Stomach (tissue), 9 donors: ENCODE data around the gene TGFB1I1. TPM values are rescaled to one million over a fixed set of nuclear protein-coding genes. Genes with fewer than 3 reads are reported as not detected.

Source experiments
- DNase-seq, 2 donors: peaks; one replicate each; pipeline versions ENCODE4 v3.0.0 to v3.0.0-alpha.2; 2013 to 2019
- H3K27ac ChIP-seq, 5 donors: fragments of 200-600 bp in 4 of 5; sonication (generic) in 4 of 5; one replicate each; pipeline ENCODE4 v1.5.1; 2013 to 2019; ENCODE audit warnings: mild to moderate bottlenecking in 1 of 5, moderate library complexity in 1 of 5
- H3K27me3 ChIP-seq, 3 donors: fragments of 200-600 bp; sonication (generic); one replicate each; pipeline ENCODE4 v1.5.1; 2017 to 2019; ENCODE audit warnings: mixed run types in 1 of 3
- H3K36me3 ChIP-seq, 4 donors: fragments of 200-600 bp; sonication (generic); 1 replicate in 3 of 4; 2 replicates in 1 of 4; pipeline ENCODE4 v1.5.1; 2016 to 2019
- H3K4me1 ChIP-seq, 4 donors: fragments of 200-600 bp; sonication (generic); one replicate each; pipeline ENCODE4 v1.5.1; 2016 to 2019
- H3K4me3 ChIP-seq, 4 donors: fragments of 200-600 bp; sonication (generic) in 3 of 4; one replicate each; pipeline ENCODE4 v1.5.1; 2016 to 2019; ENCODE audit warnings: mild to moderate bottlenecking in 1 of 4
- H3K9me3 ChIP-seq, 4 donors: fragments of 200-600 bp; sonication (generic); one replicate each; pipeline ENCODE4 v1.5.1; 2016 to 2019
- EP300 ChIP-seq: sonication (generic); formaldehyde crosslinking; IDR thresholded peaks from one replicate; pipeline ENCODE4 v1.6.1; 2017; ENCODE audit warnings: antibody characterized with exemption
- POLR2A ChIP-seq, 4 donors: fragments of 450-650 bp; IDR thresholded peaks; one replicate each; pipeline ENCODE4 v1.6.1; 2016; ENCODE audit warnings: antibody characterized with exemption in 4 of 4, control low read depth in 2 of 4, mild to moderate bottlenecking in 1 of 4, moderate library complexity in 1 of 4
- POLR2AphosphoS5 ChIP-seq, 3 donors: sonication (generic); formaldehyde crosslinking; IDR thresholded peaks; one replicate each; pipeline ENCODE4 v1.6.1; 2016; ENCODE audit warnings: antibody characterized with exemption in 3 of 3
- WGBS, 5 donors: extraction: QIAGEN DNeasy Blood & Tissue Kit in 3 of 5; methylation state at CpG; one replicate each; pipeline versions ENCODE4 v1.1.5 to v1.1.7; 2013 to 2018; 5-methylcytosine and 5-hydroxymethylcytosine counted together
- intact Hi-C: fragments of 100-400 bp; cut with DNase I; formaldehyde crosslinking; loops from one replicate; pipeline ENCODE4 v1.15.1; 2023; ENCODE audit warnings: low total_unique reads
- polyA plus RNA-seq, 3 donors: library from polyadenylated mRNA; stranded (reverse); fragments of 200-250 nt; gene quantifications; one replicate each; pipeline ENCODE4 v1.2.3, GENCODE V29; 2013
- total RNA-seq, 5 donors: library from RNA; depleted of rRNA; stranded (reverse); fragments of >200 nt; gene quantifications; one replicate each; pipeline versions ENCODE4 v1.1.0 to v1.2.3, GENCODE V29; 2014 to 2016
- TF ChIP-seq, protein P1 (sequence below), 7 experiments: fragments of 450-650 bp in 4 of 7; fragments of 200-600 bp in 3 of 7; sonication (generic) in 3 of 7; IDR thresholded peaks; one replicate each; pipeline ENCODE4 v1.5.1; 2016 to 2019; ENCODE audit warnings: antibody characterized with exemption in 7 of 7, control low read depth in 2 of 7, mild to moderate bottlenecking in 1 of 7
- donor health status: healthy with polysubstance abuse.
- donor health status: Bipolar disorder and iron deficiency.
- donor health status: healthy.

TGFB1I1 gene
- total and polyA plus RNA-seq, 8 donors, result 36.0 to 84.0 (median 49.2) TPM

DNA sequence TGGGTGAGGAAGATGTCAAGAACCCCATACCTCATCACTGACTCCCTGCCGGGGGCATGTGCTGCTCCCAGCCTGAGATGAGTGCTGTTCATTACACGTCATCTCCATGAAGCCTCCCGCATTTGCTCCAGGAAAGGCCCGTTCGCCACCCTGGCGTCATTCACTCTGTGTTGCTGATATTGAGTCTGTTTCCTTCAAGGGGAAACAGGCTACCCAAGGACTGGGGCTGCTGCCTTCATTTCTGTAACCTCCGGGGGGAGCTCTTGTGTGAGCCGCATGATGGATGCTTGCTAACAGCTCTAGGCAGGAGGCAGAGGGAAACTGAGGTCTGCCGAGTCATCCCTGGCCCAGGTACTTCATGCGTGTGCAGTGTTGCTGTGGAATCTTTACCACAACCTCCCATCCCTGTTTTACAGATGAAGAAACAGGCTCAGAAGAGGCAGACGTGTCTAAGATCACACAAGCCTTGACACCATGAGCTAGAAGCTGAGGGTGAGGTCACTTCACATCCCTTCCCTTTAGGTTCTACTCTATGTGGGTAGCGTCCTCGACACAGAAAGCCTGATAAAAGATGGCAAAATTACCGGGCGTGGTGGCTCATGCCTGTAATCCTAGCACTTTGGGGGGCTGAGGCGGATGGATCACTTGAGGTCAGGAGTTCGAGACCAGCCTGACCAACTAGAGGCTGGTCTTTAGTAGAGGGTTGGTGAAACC lies 16.2 kb upstream of the TGFB1I1 start:
- TF ChIP-seq EP300 (no peak), POLR2A (IDR thresholded peaks at IDR 0.05) (no peak)
- TF ChIP-seq, protein P1, sequence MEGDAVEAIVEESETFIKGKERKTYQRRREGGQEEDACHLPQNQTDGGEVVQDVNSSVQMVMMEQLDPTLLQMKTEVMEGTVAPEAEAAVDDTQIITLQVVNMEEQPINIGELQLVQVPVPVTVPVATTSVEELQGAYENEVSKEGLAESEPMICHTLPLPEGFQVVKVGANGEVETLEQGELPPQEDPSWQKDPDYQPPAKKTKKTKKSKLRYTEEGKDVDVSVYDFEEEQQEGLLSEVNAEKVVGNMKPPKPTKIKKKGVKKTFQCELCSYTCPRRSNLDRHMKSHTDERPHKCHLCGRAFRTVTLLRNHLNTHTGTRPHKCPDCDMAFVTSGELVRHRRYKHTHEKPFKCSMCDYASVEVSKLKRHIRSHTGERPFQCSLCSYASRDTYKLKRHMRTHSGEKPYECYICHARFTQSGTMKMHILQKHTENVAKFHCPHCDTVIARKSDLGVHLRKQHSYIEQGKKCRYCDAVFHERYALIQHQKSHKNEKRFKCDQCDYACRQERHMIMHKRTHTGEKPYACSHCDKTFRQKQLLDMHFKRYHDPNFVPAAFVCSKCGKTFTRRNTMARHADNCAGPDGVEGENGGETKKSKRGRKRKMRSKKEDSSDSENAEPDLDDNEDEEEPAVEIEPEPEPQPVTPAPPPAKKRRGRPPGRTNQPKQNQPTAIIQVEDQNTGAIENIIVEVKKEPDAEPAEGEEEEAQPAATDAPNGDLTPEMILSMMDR (IDR thresholded peaks at IDR 0.05), result no peak
- intact Hi-C loops, result loop anchor here (10.0 kb wide), 1 partner anchor 271 kb away; the partner anchor contains the start of gene FUS
- H3K4me1 ChIP-seq, result peaks cover 70 to 82% (median 76%) of the 10 kb centered on the region in 4 donors
- no peaks in the 10 kb centered on the region for H3K36me3 ChIP-seq
- H3K27me3 ChIP-seq, result no peaks in the 10 kb centered on the region
- peak overlapping the region in 1 of 5 donors; percentile 16 for H3K27ac ChIP-seq
- 66 to 75% (median 71%) methylated on average over 17 of the region's 17 CpGs for WGBS, 5 donors
- no peak for DNase-seq
- H3K4me3 ChIP-seq, result peak overlapping the region in 1 of 4 donors; percentile 14
- H3K9me3 ChIP-seq, result no peaks in the 10 kb centered on the region

DNA sequence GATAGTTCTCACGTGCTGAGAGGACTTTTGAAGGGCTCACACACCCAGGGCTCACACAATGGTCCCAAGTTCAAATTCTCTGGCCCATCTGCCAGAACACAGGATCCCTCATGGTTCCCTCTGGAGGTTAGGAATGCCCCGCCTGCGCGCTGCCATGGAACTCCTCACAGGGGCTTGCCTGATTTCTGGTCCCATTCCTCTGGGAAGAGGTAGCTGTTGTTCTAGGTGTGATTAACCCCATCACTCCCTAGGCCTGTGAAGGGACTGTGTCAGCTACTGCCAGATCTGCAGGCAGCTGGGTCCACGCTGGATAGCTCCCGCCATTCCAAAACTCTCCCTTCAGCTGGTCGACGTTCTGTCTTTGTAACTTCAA lies 15.0 kb upstream of the TGFB1I1 start:
- intact Hi-C loops, result loop anchor here (10.0 kb wide), 1 partner anchor 272 kb away; the partner anchor contains the start of gene FUS
- no peaks in the 10 kb centered on the region for H3K27me3 ChIP-seq
- peak overlapping the region in 2 of 5 donors; percentile 100 for H3K27ac ChIP-seq
- peaks cover 64 to 84% (median 72%) of the 10 kb centered on the region in 4 donors for H3K4me1 ChIP-seq
- DNase-seq, result no peak
- WGBS, 5 donors, result 77 to 85% (median 79%) methylated on average over 8 of the region's 8 CpGs
- no peak for TF ChIP-seq POLR2AphosphoS5 (IDR thresholded peaks at IDR 0.05)
- no peak for TF ChIP-seq EP300
- no peak for TF ChIP-seq POLR2A (IDR thresholded peaks at IDR 0.05)
- TF ChIP-seq, protein P1 (IDR thresholded peaks at IDR 0.05), result no peak
- H3K9me3 ChIP-seq, result no peaks in the 10 kb centered on the region
- H3K4me3 ChIP-seq, result peak overlapping the region in 2 of 4 donors; percentile 83 to 89
- H3K36me3 ChIP-seq, result peaks cover 3 to 7% (median 4%) of the 10 kb centered on the region in 4 donors

DNA sequence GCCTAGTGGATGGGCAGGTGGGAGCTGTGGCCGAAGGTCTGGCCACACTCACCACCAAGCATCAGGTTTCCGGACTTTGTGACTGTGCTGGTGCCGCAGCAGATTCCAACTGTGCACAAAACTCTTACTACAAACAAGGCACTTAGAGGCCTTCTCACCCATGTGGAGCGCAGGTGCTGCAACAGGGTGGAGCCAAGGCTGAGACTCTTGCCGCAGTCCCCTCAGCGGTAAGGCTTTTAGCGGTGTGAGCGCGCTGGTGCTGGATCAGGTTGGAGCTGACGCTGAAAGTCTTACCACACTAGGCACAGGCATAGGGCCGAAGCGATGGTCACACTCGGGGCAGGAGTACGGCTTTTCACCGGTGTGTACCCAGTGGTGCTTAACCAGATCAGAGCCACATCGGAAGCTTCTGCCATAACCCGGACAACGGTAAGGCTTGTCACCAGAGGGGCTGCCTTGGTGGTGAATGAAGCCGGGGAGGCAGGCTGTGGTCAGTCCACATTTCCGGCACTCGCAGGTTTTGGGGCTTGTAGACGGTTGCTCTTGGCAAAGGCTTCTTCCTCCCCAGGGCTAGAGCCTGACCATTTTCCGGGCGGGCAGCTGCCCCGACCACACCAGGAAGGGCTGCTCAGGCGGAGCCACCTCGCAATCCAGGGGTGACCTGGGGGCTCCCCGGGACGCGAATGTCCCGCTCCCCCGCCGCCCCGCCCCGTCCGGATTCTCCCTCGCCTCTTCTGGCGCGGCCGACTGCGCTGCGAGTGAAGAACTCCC lies 13.7 kb upstream of the TGFB1I1 start:
- H3K27me3 ChIP-seq, result no peaks in the 10 kb centered on the region
- TF ChIP-seq, protein P1 (IDR thresholded peaks at IDR 0.05), result peak in 1 of 7 experiments; percentile 14
- TF ChIP-seq EP300, result no peak

More for the DNA sequence above, 13.7 kb upstream of the TGFB1I1 start:
- H3K9me3 ChIP-seq, result no peaks in the 10 kb centered on the region
- peak overlapping the region; percentile 99 to 100 (median 100) for H3K27ac ChIP-seq
- intact Hi-C loops, result loop anchor here (10.0 kb wide), 1 partner anchor 273 kb away; the partner anchor contains the start of gene FUS
- H3K36me3 ChIP-seq, result peaks cover 16 to 19% (median 16%) of the 10 kb centered on the region in 4 donors
- H3K4me1 ChIP-seq, result peaks cover 53 to 71% (median 61%) of the 10 kb centered on the region in 4 donors
- H3K4me3 ChIP-seq, result peak overlapping the region; percentile 68 to 89 (median 84)
- DNase-seq, result peak; percentile 57 to 84
- WGBS, 5 donors, result 0 to 2% (median 1%) methylated on average over 5 to 42 of the region's 42 CpGs
